PC-9 (cell line): ENCODE results near the gene GJC2. TPM values are rescaled to one million over a fixed set of nuclear protein-coding genes. Genes with fewer than 3 reads are reported as not detected.

ENCODE experiments used
- BruUV-seq: library from RNA; stranded (reverse); fragments of 400-500 nt; replicated peaks from 2 replicates; lab custom pipeline; 2021; lab: Mats Ljungman, UMichigan
- CTCF ChIA-PET: fragments of 300-600 bp; sonication (Branson Sonifier 250); formaldehyde crosslinking; loops from one replicate; lab custom pipeline; 2022; ENCODE audit warnings: antibody characterized with exemption; lab: Charles Lee
- POLR2A ChIA-PET: fragments of 300-600 bp; sonication (Branson Sonifier 250); formaldehyde crosslinking; loops from one replicate; lab custom pipeline; 2022; ENCODE audit warnings: antibody characterized with exemption; ENCODE audit not compliant: unreplicated experiment; lab: Charles Lee
- DNase-seq, 2 experiments: peaks; one replicate each; pipeline versions ENCODE4 v3.0.0 to v3.0.0-alpha.2; 2015 to 2022; ENCODE audit warnings: mixed read lengths in 1 of 2
- H2AFZ ChIP-seq: fragments of 200-600 bp; sonication (generic); 2 replicates; pipeline ENCODE4 v1.8.1; 2017; ENCODE audit warnings: antibody characterized with exemption
- H3F3A ChIP-seq: fragments of 200-600 bp; sonication (generic); 2 replicates; pipeline ENCODE4 v1.8.1; 2017; ENCODE audit warnings: antibody characterized with exemption, mild to moderate bottlenecking, low read depth; ENCODE audit not compliant: insufficient read depth
- H3K27ac ChIP-seq: fragments of 200-600 bp; sonication (generic); 2 replicates; pipeline ENCODE4 v1.6.1; 2016; ENCODE audit warnings: mixed run types
- H3K27me3 ChIP-seq: fragments of 200-600 bp; sonication (generic); 2 replicates; pipeline ENCODE4 v1.6.1; 2016; ENCODE audit warnings: low read depth, mixed run types; ENCODE audit not compliant: insufficient read depth
- H3K36me3 ChIP-seq: fragments of 200-600 bp; sonication (generic); 2 replicates; pipeline ENCODE4 v1.6.1; 2016; ENCODE audit warnings: low read depth, mixed run types
- H3K4me1 ChIP-seq: fragments of 200-600 bp; sonication (generic); replicated peaks from 2 replicates; pipeline ENCODE4 v1.6.1; 2016; ENCODE audit warnings: mixed run types; ENCODE audit not compliant: insufficient read depth
- H3K4me2 ChIP-seq: fragments of 200-600 bp; sonication (generic); 2 replicates; pipeline ENCODE4 v1.6.1; 2017; ENCODE audit warnings: mixed run types
- H3K4me3 ChIP-seq: fragments of 200-600 bp; sonication (generic); 2 replicates; pipeline ENCODE4 v1.6.1; 2016; ENCODE audit warnings: mixed run types
- H3K79me2 ChIP-seq: fragments of 200-600 bp; sonication (generic); 2 replicates; pipeline ENCODE4 v1.6.1; 2017; ENCODE audit warnings: low read depth, mixed run types
- H3K9me2 ChIP-seq: fragments of 200-600 bp; sonication (generic); 2 replicates; pipeline ENCODE4 v1.8.1; 2017; ENCODE audit warnings: mild to moderate bottlenecking; ENCODE audit not compliant: insufficient read depth
- H3K9me3 ChIP-seq: fragments of 200-600 bp; sonication (generic); 2 replicates; pipeline ENCODE4 v1.8.1; 2016; ENCODE audit warnings: low read depth; ENCODE audit not compliant: insufficient read depth
- H4K20me1 ChIP-seq: fragments of 200-600 bp; sonication (generic); 2 replicates; pipeline ENCODE4 v1.8.1; 2017; ENCODE audit not compliant: insufficient read depth
- CTCF ChIP-seq: fragments of 200-600 bp; sonication (generic); conservative IDR thresholded peaks from 2 replicates; pipeline ENCODE4 v1.6.1; 2017; ENCODE audit warnings: mixed run types, antibody characterized with exemption, mild to moderate bottlenecking, moderate library complexity
- EZH2 ChIP-seq: fragments of 200-600 bp; sonication (generic); IDR thresholded peaks from 2 replicates; pipeline ENCODE4 v1.8.0; 2017; ENCODE audit warnings: antibody characterized with exemption, low read depth
- intact Hi-C: fragments of 100-400 bp; cut with micrococcal nuclease; formaldehyde crosslinking; loops from one replicate; pipeline ENCODE4 v1.10.0; 2022; ENCODE audit not compliant: unreplicated experiment
- total RNA-seq: library from RNA; stranded (reverse); gene quantifications from 2 replicates; pipeline ENCODE4 v1.2.3, GENCODE V29; 2021

The GJC2 gene
- total RNA-seq, 1 experiment from 2014 or later, result 2.1 TPM

- H2AFZ ChIP-seq, result no peak overlapping the region
- intact Hi-C loops, result loop anchor here (2.0 kb wide), 1 partner anchor 14 kb away; the partner anchor contains the start of gene GJC2
- TF ChIP-seq EZH2, result no peak
- no peak for TF ChIP-seq CTCF
- DNase-seq, result no peak
- 0 out of 2 replicates have a peak, but pooled peaks cover 6% of the 10 kb centered on the region for H3K79me2 ChIP-seq
- no peaks in the 10 kb centered on the region for H3K9me2 ChIP-seq
- no peak overlapping the region for H3K4me3 ChIP-seq
- no peak overlapping the region for H3K27ac ChIP-seq
- no TSS peak for BruUV-seq
- H3K27me3 ChIP-seq, result no peaks in the 10 kb centered on the region
- H3K4me2 ChIP-seq, result no peak overlapping the region
- peaks cover 7% of the 10 kb centered on the region; the same call in 1 of the 2 replicates for H3F3A ChIP-seq
- no peaks in the 10 kb centered on the region for H3K36me3 ChIP-seq
- peaks cover 13% of the 10 kb centered on the region for H3K4me1 ChIP-seq
- no peaks in the 10 kb centered on the region for H4K20me1 ChIP-seq
- H3K9me3 ChIP-seq, result no peaks in the 10 kb centered on the region
- ChIA-PET POLR2A (interaction anchor here (0.6 kb wide), 2 partner anchors 29 to 1067 kb away, joined by 3 to 6 read pairs; no protein-coding TSS in a partner anchor), CTCF (no interaction called here)
Measured at GRCh38 chr1:228162286-228163006, 12.7 kb downstream of the GJC2 start.

GRCh38 chr1:228163007-228163753 is 13.4 kb downstream of the GJC2 start:
- BruUV-seq, result no TSS peak
- ChIA-PET POLR2A (interaction anchor here (0.6 kb wide), 2 partner anchors 28 to 265 kb away, joined by 4 to 6 read pairs; no protein-coding TSS in a partner anchor), CTCF (interaction anchor here (0.6 kb wide), 1 partner anchor 100 kb away, joined by 3 read pairs; no protein-coding TSS in a partner anchor)
- intact Hi-C loops, result loop anchor here (2.0 kb wide), 1 partner anchor 14 kb away; the partner anchor contains the start of gene GJC2
- no peak overlapping the region for H3K4me2 ChIP-seq
- no peak overlapping the region for H3K4me3 ChIP-seq
- H3K9me2 ChIP-seq, result no peaks in the 10 kb centered on the region
- 0 out of 2 replicates have a peak, but pooled peaks cover 14% of the 10 kb centered on the region for H3K79me2 ChIP-seq
- no peaks in the 10 kb centered on the region for H3K9me3 ChIP-seq
- H3F3A ChIP-seq, result peaks cover 7% of the 10 kb centered on the region; the same call in 1 of the 2 replicates
- no peaks in the 10 kb centered on the region for H4K20me1 ChIP-seq
- H3K27ac ChIP-seq, result no peak overlapping the region
- TF ChIP-seq EZH2 (no peak), CTCF (no peak)
- peaks cover 13% of the 10 kb centered on the region for H3K4me1 ChIP-seq
- peak in 1 of 2 experiments; percentile 83 for DNase-seq
- H3K27me3 ChIP-seq, result no peaks in the 10 kb centered on the region
- no peaks in the 10 kb centered on the region for H3K36me3 ChIP-seq
- no peak overlapping the region for H2AFZ ChIP-seq
